ENCODE data around the gene PAX5.
A peak's percentile ranks its signal among the peaks of the same experiment; 100 is the strongest.

PAX5 gene

DNA sequence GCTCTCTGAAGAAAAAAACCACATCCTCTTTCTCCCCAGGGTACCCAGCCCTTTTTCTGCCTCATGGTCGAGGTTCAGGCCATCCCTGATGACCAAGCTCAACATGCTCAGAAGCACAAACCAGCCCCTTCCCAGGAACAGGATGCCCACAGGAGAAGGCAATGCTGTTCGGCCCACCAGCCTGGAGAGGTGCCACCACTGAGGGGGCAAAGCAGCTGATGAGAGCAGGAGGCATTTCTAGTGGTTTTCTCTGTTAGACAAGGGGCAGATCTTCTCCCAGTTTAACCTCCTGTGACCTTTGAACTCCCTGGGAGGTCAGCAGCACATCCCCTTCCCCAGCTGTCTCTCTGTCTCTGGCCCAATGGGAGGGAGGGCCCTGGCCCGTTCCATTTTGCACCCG lies 73.0 kb downstream of the PAX5 start:
- H2BK5ac ChIP-seq (ENCODE audit: low read length) = no peak overlapping the region
- H3K14ac ChIP-seq (ENCODE audit: low read length) = no peak overlapping the region
- H3K36me3 ChIP-seq (replicated peaks in 1 of 2; ENCODE audit: control insufficient read depth in 2 of 2, insufficient read depth in 2 of 2, low read length in 2 of 2) = peaks cover 0 to 77% of the 10 kb centered on the region in 2 donors
- H3K18ac ChIP-seq (ENCODE audit: low read length) = peak overlapping the region; percentile 65
- no peak overlapping the region for H3K4me2 ChIP-seq (ENCODE audit: insufficient read depth, low read length, poor library complexity, severe bottlenecking)
- no peak for DNase-seq (ENCODE audit: low spot score)
- peaks cover 0 to 4% of the 10 kb centered on the region in 2 donors for H3K4me1 ChIP-seq (ENCODE audit: control insufficient read depth in 2 of 2, insufficient read depth in 1 of 2, low read depth in 1 of 2, low read length in 2 of 2)
- H4K8ac ChIP-seq (ENCODE audit: low read depth, low read length) = no peak overlapping the region
- H2AK5ac ChIP-seq (ENCODE audit: low read depth, low read length) = no peak overlapping the region
- no peak overlapping the region for H3K4me3 ChIP-seq (ENCODE audit: low read length in 2 of 2)
- no peaks in the 10 kb centered on the region for H3K79me1 ChIP-seq (ENCODE audit: low read depth, low read length)
- H4K91ac ChIP-seq (ENCODE audit: low read depth, low read length, poor library complexity) = no peak overlapping the region
- WGBS, 2 donors (ENCODE audit: extremely low coverage in 2 of 2, insufficient read length in 2 of 2, insufficient replicate concordance in 1 of 2) = no CpG with 5 or more reads among the region's 4 CpGs
- H3K4ac ChIP-seq (ENCODE audit: low read length) = peak overlapping the region; percentile 54
- no peak overlapping the region for H2BK15ac ChIP-seq (ENCODE audit: low read length)
- no peak overlapping the region for H2AFZ ChIP-seq (ENCODE audit: low read length)
- no peak overlapping the region for H3K27ac ChIP-seq (replicated peaks; ENCODE audit: low read length)
- H2BK120ac ChIP-seq (ENCODE audit: low read depth, low read length) = no peak overlapping the region
- H3K9ac ChIP-seq (ENCODE audit: low read depth, low read length, poor library complexity) = no peak overlapping the region
- no peaks in the 10 kb centered on the region for H3K9me3 ChIP-seq (replicated peaks in 1 of 2; ENCODE audit: control insufficient read depth in 2 of 2, insufficient read depth in 1 of 2, low read depth in 1 of 2, low read length in 2 of 2)
- no peak overlapping the region for H2BK12ac ChIP-seq (ENCODE audit: low read length)
- no peak overlapping the region for H3K23ac ChIP-seq (ENCODE audit: low read depth, low read length, poor library complexity)
- H3K27me3 ChIP-seq (ENCODE audit: control insufficient read depth in 3 of 3, insufficient read depth in 3 of 3, low read depth in 1 of 3, low read length in 3 of 3) = peaks cover 0 to 3% (median 0%) of the 10 kb centered on the region in 3 experiments

DNA sequence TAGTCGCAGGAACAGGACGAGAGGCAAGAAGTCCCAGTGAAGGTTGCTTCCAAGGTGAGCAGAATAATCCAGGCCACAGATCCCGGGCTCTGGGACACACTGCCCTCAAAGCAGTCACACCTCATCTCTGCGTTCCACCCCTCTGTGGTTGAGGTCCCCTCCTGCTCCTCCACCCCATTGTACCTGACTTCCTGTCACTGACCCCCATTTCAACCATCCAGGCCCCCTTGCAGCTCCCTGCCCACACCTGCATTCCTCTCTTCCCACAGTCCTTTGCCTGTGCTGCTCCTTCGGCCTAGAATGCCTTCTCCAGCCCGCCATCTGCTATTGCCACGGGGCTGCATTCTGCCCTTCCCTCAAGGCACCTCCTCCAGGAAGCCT lies 73.5 kb downstream of the PAX5 start:
- no peak overlapping the region for H4K91ac ChIP-seq (ENCODE audit: low read depth, low read length, poor library complexity)
- no peak overlapping the region for H3K14ac ChIP-seq (ENCODE audit: low read length)
- no peaks in the 10 kb centered on the region for H3K9me3 ChIP-seq (replicated peaks in 1 of 2; ENCODE audit: control insufficient read depth in 2 of 2, insufficient read depth in 1 of 2, low read depth in 1 of 2, low read length in 2 of 2)
- no peak overlapping the region for H3K4me3 ChIP-seq (ENCODE audit: low read length in 2 of 2)
- no peak overlapping the region for H3K27ac ChIP-seq (replicated peaks; ENCODE audit: low read length)
- H2AK5ac ChIP-seq (ENCODE audit: low read depth, low read length) = no peak overlapping the region
- peaks cover 0 to 76% of the 10 kb centered on the region in 2 donors for H3K36me3 ChIP-seq (replicated peaks in 1 of 2; ENCODE audit: control insufficient read depth in 2 of 2, insufficient read depth in 2 of 2, low read length in 2 of 2)
- H4K8ac ChIP-seq (ENCODE audit: low read depth, low read length) = no peak overlapping the region
- no peak overlapping the region for H2BK15ac ChIP-seq (ENCODE audit: low read length)
- no peak overlapping the region for H3K9ac ChIP-seq (ENCODE audit: low read depth, low read length, poor library complexity)
- no peak overlapping the region for H3K4ac ChIP-seq (ENCODE audit: low read length)
- no peak overlapping the region for H2BK12ac ChIP-seq (ENCODE audit: low read length)
- no peak for DNase-seq (ENCODE audit: low spot score)
- H2BK5ac ChIP-seq (ENCODE audit: low read length) = no peak overlapping the region
- H3K4me2 ChIP-seq (ENCODE audit: insufficient read depth, low read length, poor library complexity, severe bottlenecking) = no peak overlapping the region
- H3K4me1 ChIP-seq (ENCODE audit: control insufficient read depth in 2 of 2, insufficient read depth in 1 of 2, low read depth in 1 of 2, low read length in 2 of 2) = peaks cover 0 to 4% of the 10 kb centered on the region in 2 donors
- H3K79me1 ChIP-seq (ENCODE audit: low read depth, low read length) = no peaks in the 10 kb centered on the region
- H3K27me3 ChIP-seq (ENCODE audit: control insufficient read depth in 3 of 3, insufficient read depth in 3 of 3, low read depth in 1 of 3, low read length in 3 of 3) = peaks cover 0 to 3% (median 0%) of the 10 kb centered on the region in 3 experiments
- H3K23ac ChIP-seq (ENCODE audit: low read depth, low read length, poor library complexity) = no peak overlapping the region
- H3K18ac ChIP-seq (ENCODE audit: low read length) = peak overlapping the region; percentile 11
- H2BK120ac ChIP-seq (ENCODE audit: low read depth, low read length) = no peak overlapping the region
- WGBS, 2 donors (ENCODE audit: extremely low coverage in 2 of 2, insufficient read length in 2 of 2, insufficient replicate concordance in 1 of 2) = no CpG with 5 or more reads among the region's 7 CpGs
- H2AFZ ChIP-seq (ENCODE audit: low read length) = no peak overlapping the region

DNA sequence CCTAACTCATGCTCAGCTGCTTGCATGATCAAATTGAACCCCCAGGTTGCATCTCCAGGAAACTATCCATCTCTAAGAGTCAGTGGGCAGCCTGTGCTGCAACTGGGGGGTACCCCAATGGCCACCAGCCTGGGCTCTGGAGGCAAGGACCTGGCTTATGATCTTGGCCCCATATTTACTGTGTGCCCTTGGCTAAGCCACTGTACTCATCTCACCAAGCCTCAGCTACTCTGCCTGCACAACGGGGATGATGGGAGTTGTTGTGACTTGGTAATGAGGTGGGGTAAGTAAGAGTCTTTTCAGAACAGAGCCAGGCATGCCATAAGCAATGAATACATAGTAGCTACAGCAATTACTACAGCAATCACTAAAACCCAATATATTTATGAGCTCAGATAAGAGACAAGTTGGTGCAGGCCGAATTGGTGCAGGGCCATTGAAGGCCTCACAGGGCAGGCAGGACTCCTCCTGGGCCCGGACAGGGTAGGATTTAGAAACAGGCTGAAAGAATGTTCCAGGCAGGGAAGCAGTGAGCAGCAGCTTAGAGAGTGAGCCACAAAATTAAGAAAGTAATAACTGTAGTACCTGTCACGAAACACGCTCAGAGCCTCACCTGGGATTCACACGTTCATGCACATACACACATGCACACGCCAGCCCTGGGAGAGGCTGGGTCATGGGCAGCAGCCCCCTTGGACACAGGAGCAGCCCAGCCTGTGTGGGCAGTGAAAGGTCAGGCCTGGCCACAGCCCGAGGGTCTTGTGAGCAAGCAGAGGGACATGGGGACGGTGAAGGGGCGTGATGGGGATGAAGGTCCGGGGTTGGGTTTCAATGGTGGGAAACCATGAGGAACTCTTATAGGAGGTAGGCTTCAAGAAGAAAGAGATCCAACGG lies 74.1 kb downstream of the PAX5 start:
- no peak overlapping the region for H3K9ac ChIP-seq (ENCODE audit: low read depth, low read length, poor library complexity)
- peaks cover 0 to 2% of the 10 kb centered on the region in 2 donors for H3K9me3 ChIP-seq (replicated peaks in 1 of 2; ENCODE audit: control insufficient read depth in 2 of 2, insufficient read depth in 1 of 2, low read depth in 1 of 2, low read length in 2 of 2)
- H3K4ac ChIP-seq (ENCODE audit: low read length) = no peak overlapping the region
- no peaks in the 10 kb centered on the region for H3K79me1 ChIP-seq (ENCODE audit: low read depth, low read length)
- no peak overlapping the region for H2AFZ ChIP-seq (ENCODE audit: low read length)
- H3K4me2 ChIP-seq (ENCODE audit: insufficient read depth, low read length, poor library complexity, severe bottlenecking) = no peak overlapping the region
- H4K8ac ChIP-seq (ENCODE audit: low read depth, low read length) = no peak overlapping the region
- peaks cover 0 to 70% of the 10 kb centered on the region in 2 donors for H3K36me3 ChIP-seq (replicated peaks in 1 of 2; ENCODE audit: control insufficient read depth in 2 of 2, insufficient read depth in 2 of 2, low read length in 2 of 2)
- no peak overlapping the region for H2BK12ac ChIP-seq (ENCODE audit: low read length)
- WGBS, 2 donors (ENCODE audit: extremely low coverage in 2 of 2, insufficient read length in 2 of 2, insufficient replicate concordance in 1 of 2) = no CpG with 5 or more reads among the region's 12 CpGs
- no peak overlapping the region for H3K14ac ChIP-seq (ENCODE audit: low read length)
- no peak overlapping the region for H3K27ac ChIP-seq (replicated peaks; ENCODE audit: low read length)
- H2AK5ac ChIP-seq (ENCODE audit: low read depth, low read length) = no peak overlapping the region
- DNase-seq (ENCODE audit: low spot score) = no peak
- peak overlapping the region; percentile 38 for H3K18ac ChIP-seq (ENCODE audit: low read length)
- no peak overlapping the region for H2BK5ac ChIP-seq (ENCODE audit: low read length)
- no peak overlapping the region for H2BK120ac ChIP-seq (ENCODE audit: low read depth, low read length)
- no peak overlapping the region for H4K91ac ChIP-seq (ENCODE audit: low read depth, low read length, poor library complexity)
- H3K4me1 ChIP-seq (ENCODE audit: control insufficient read depth in 2 of 2, insufficient read depth in 1 of 2, low read depth in 1 of 2, low read length in 2 of 2) = peaks cover 0 to 4% of the 10 kb centered on the region in 2 donors
- no peak overlapping the region for H2BK15ac ChIP-seq (ENCODE audit: low read length)
- no peak overlapping the region for H3K4me3 ChIP-seq (ENCODE audit: low read length in 2 of 2)
- no peak overlapping the region for H3K23ac ChIP-seq (ENCODE audit: low read depth, low read length, poor library complexity)
- peaks cover 0 to 3% (median 0%) of the 10 kb centered on the region in 3 experiments for H3K27me3 ChIP-seq (ENCODE audit: control insufficient read depth in 3 of 3, insufficient read depth in 3 of 3, low read depth in 1 of 3, low read length in 3 of 3)

DNA sequence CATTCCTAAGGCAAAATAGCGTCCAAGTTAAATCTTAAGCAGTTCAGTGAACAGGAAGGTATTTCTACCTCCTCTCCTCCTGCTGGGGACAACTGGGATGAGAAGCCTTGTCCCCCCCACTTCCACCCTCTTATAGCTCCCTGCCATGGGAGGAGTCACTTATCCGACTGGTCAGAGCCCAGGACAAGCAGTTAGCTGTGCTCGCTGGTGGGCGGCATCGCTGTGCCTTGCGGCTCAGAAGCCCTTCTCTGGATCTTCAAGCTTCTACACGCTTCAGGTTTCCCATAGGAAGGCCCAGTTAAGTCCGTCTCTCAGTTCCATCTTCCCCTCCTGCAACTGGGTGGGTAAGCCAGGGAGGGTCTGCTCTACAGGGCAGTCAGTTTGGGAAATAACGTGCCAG lies 77.2 kb downstream of the PAX5 start:
- no peak for DNase-seq (ENCODE audit: low spot score)

More for the DNA sequence above, 77.2 kb downstream of the PAX5 start:
- Histone ChIP-seq H3K4me3 (ENCODE audit: low read length in 2 of 2) (no peak overlapping the region), H2BK5ac (ENCODE audit: low read length) (no peak overlapping the region), H3K23ac (ENCODE audit: low read depth, low read length, poor library complexity) (no peak overlapping the region), H3K9me3 (replicated peaks in 1 of 2; ENCODE audit: control insufficient read depth in 2 of 2, insufficient read depth in 1 of 2, low read depth in 1 of 2, low read length in 2 of 2) (peaks cover 0 to 11% of the 10 kb centered on the region in 2 donors), H3K18ac (ENCODE audit: low read length) (no peak overlapping the region), H3K36me3 (replicated peaks in 1 of 2; ENCODE audit: control insufficient read depth in 2 of 2, insufficient read depth in 2 of 2, low read length in 2 of 2) (peaks cover 0 to 51% of the 10 kb centered on the region in 2 donors), H2BK12ac (ENCODE audit: low read length) (no peak overlapping the region), H3K27me3 (ENCODE audit: control insufficient read depth in 3 of 3, insufficient read depth in 3 of 3, low read depth in 1 of 3, low read length in 3 of 3) (peaks cover 0 to 2% (median 0%) of the 10 kb centered on the region in 3 experiments), H2AK5ac (ENCODE audit: low read depth, low read length) (no peak overlapping the region), H3K4ac (ENCODE audit: low read length) (no peak overlapping the region), H2AFZ (ENCODE audit: low read length) (no peak overlapping the region), H2BK15ac (ENCODE audit: low read length) (no peak overlapping the region), H4K91ac (ENCODE audit: low read depth, low read length, poor library complexity) (no peak overlapping the region), H3K4me2 (ENCODE audit: insufficient read depth, low read length, poor library complexity, severe bottlenecking) (no peak overlapping the region), H3K4me1 (ENCODE audit: control insufficient read depth in 2 of 2, insufficient read depth in 1 of 2, low read depth in 1 of 2, low read length in 2 of 2) (peaks cover 0 to 4% of the 10 kb centered on the region in 2 donors), H2BK120ac (ENCODE audit: low read depth, low read length) (no peak overlapping the region), H4K8ac (ENCODE audit: low read depth, low read length) (no peak overlapping the region), H3K27ac (replicated peaks; ENCODE audit: low read length) (no peak overlapping the region), H3K14ac (ENCODE audit: low read length) (no peak overlapping the region), H3K9ac (ENCODE audit: low read depth, low read length, poor library complexity) (no peak overlapping the region), H3K79me1 (ENCODE audit: low read depth, low read length) (no peaks in the 10 kb centered on the region)
- WGBS, 2 donors (ENCODE audit: extremely low coverage in 2 of 2, insufficient read length in 2 of 2, insufficient replicate concordance in 1 of 2) = no CpG with 5 or more reads among the region's 9 CpGs
